Cerebellar cortex (tissue), 1 donor: ENCODE results near the gene DLG2.
A peak's percentile ranks its signal among the peaks of the same experiment; 100 is the strongest.

Experiments
- DNase-seq: peaks from one replicate; pipeline ENCODE4 v3.0.0-alpha.2; 2015; ENCODE audit warnings: low spot score

DLG2 gene

DNA sequence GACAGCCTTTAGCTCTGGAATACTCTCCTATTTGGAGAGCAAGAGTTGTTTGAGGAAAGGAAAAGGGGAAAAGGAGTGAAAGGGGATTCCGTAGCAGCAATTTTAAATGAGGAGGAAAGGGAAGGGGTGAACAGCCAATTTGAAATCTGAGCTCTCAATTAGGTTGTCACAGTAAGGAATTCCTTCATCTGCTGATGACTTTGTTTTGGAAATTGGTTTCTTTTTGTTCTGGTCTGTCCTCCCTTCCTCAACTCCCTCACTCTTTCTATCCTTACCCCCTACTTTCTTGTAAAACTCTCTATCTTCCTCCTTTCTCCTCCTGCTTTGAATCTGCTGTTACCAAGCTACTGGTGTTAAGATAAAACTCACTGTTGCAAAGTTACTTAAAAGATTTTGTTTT, 1155.6 kb downstream of the DLG2 start:
- no peak for DNase-seq

DNA sequence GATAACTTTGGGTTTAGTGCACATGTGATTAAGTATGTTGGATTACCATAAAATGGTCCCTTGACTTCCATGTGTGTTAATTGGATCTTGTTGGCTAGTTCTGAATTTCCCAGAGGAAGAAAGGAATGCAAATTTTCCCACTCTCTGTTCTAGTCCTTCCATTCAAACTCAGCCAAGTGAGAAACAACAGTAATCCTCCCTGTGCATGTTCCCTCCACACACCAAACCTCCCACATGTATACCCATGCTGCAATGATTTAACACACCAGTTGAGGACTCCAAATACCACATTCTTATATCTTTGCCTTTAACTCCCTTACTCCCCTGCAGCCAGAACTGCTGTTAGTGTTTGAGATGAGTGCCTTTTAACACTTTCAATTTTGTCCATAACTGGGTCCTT, 1158.9 kb downstream of the DLG2 start:
- DNase-seq = no peak

DNA sequence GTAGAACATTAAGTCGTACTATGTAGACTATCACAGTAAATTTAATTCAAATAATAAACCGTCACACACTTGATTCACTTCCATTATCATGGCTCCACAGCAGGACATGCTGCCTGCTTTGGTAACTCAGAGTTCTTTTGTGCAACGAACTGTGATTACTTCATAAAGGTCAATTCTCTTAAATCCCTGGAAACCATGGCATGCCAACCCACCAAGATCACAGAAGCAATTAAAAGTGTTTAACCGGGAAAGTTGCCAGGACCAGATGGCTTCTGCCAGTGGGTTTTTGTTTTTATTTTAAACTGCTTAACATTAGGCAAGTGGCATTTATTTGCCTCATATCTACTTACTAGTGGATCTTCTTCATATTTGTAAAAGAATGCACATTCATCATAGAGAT, 1162.1 kb downstream of the DLG2 start:
- DNase-seq = peak; percentile 51

DNA sequence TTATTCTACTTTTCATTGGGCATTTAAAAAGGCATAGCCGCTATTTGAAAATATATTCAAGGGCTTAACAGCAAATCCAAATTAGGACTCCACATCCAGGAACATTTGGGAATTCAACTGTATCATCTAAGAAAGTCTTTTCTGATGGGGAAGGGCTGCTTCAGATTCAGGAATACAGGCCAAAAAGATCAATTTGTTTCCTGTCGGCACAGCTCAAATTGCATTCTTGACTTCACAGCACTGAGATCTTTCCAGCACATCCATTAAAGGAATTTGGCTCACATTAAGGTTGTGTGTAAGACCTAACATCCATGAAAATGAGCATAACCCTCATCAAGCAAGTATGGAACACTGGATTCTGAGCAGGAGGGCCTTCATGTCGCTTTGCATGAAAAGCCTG, 1171.5 kb downstream of the DLG2 start:
- DNase-seq = no peak

DNA sequence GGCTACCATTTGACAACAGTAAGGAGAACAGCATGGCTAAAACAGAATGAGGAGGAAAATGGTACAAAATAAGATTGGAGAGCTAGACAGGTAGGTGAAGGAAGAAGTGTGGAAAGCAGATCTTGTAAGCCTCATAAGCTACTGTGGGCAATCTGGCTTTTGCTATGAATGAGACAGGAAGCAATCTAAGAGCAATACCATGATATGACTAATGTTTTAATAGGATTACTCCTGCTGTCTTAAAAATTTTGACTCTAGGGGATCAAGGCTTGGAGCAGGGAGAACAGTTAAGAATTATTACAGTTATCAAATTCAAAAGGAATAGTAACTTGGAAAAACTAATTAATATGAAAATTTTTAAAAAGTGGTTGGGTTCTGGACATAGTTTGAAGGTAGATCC, 1174.9 kb downstream of the DLG2 start:
- no peak for DNase-seq

DNA sequence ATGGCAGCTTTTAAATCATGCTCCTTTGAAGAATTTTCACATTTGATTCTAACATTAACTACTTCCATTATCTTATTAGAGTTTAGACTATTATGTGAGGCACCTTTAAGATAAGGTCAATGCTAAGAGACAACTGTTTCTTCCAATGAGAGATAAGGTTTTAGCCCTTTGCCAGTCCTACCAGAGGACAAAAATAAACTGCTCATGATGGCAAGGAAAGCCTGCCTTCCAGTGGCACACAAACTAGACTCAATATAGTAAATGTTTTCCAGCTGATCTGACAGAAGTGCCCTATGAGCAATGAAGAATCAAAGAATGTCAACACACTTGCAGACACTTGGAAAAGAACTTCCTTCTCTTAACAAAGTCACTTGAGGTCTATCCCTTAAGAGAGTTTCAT, 1188.6 kb downstream of the DLG2 start:
- DNase-seq = no peak

DNA sequence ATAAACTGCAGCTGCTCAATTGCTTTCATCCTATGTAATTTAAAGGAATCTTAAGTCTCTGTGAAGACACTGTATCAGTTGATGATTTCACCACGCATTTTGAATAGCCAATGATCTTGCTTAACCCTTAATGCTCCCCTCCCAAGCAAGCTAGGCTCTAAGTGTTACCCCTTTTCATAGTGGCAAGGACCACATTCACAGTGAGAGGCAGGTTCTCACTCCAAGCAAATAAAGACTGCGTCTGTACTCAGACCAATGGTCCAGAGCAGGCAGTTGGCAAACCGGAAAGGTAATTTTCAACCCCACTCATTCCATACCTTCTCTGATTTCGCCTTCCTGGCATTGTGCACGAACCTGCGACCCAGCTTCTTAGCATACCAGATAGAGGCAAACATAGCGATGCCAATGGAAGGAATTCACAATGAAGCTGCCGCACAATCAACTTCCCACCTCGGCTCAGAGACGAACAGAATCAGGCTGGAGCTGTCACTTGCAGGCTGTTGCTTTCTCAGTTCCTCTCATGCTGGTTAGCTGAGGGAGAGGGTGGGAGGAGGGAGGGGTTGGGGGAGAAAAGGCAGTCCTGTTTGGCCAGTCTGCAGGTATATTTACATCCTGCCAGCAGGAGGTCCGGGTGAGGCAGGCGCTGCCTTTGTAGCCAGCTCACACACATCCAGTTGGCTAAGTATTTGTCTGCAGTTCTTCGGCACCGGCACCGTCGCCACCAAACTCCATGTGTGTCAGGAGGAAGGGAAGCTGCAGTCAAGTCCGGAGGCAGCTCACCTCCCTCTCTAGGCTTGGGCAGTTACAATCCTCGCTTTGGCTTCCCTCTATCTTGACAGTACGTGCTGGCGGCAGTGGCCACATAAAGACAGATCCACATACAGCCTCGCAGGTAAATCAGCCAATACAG, 1189.8 kb downstream of the DLG2 start:
- peak; percentile 73 for DNase-seq

DNA sequence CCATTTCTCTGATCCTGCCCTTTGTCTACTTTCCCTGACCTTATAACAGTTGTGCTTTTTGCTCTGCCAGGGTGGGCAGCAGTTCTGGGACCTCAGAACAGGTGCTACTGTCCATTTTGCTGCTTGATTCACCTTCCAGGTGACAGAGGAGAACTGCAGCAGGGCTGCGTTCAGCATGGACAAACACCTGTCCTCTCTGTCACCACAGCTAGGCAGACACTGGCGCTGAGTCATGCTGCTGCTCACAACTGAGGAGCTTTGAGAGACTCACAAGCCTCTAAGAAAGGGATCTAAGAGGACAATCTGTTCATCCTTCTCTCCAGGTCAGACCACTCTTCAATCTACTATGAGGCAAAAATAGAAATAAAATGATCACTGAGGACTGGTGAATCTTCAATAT, 1196.5 kb downstream of the DLG2 start:
- DNase-seq = no peak

DNA sequence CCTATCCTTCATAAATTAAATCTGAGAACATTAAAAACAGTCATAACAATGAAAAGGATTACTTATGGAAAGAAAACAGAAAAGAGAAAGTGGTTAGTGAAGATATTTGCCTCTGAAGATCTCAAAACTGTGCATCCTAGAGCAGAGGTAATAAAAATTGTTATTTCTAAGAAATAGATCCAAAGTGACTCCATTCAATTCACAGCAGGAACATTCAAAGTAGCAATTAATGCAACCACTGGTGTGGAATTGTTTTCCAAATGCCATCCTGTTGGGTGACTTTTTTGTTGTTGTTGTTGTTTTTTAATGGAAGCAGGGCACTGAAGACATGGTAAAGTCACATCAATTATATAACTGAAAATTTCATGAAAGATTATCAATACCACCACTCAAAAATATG, 1201.5 kb downstream of the DLG2 start:
- no peak for DNase-seq

DNA sequence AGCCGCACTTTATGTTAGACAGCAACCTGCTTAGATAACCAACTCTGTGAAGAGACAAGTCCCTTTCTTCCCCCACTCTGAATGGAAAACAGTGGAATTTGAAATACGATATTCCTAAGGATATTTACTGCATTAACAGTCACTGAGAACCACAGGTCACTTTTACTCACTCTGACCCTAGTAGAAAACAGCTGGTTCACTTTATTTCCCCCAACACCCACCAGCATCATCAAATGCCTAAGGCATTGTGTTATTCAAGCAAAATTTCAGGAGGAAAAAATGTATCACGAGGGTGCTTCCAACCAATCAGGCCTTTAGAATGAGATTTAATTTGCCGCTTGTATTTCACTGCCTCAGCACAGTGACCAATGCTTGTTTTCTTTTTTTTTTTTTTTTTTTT, 1206.9 kb downstream of the DLG2 start:
- DNase-seq = no peak

DNA sequence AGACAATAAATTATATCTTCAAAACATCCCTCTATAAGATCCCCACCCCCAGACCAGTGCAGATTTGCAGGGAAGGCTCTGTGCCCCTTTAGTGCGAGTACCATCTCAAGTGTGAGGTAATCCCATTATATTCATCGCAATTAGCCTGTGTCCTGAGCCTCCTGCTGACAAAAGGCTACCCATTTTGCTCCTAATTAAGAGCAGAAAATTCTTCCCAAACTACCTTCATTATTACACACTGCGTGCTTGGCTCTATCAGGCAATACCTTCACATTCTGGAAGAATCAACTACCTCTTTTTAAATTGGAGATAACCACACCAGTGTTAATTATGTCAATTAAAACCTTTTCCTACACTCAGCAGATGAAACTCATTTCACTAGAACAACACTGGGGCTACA, 1207.5 kb downstream of the DLG2 start:
- no peak for DNase-seq

DNA sequence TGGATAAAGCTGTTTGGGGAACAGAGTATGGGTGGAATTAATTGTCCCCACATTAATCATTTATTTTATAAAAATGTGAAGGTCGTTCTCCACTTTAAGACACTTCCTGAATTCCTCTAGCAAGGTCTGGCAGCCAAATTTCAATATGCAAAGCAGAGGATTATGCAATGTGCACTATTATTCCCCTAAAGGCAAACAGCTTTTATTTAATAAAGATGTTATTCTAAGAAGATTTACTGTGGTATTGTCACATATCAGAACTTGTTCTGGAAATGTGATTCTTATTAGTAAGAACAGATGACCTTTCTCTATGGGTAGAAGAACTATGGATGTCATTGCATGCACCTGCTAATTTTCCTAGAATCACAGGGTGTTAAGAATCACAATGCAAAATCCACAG, 1212.2 kb downstream of the DLG2 start:
- DNase-seq = no peak

DNA sequence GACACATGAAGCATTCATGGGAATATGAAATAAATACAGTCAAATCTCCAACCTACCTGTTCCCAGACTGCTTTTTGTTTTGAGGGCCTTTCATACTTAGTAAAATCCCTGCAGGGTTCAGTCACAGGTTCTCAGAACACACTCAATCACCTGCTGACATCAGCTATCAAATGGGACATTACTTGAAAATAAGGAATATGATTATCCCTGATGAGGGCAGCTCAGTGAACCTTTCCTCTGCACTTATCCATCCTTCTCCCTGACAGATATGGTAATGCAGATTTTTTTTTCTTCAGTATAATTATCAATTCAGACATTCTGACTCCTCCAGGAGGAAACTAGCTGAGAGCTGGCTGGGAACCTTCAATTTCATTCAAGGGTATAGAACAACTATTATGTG, 1213.6 kb downstream of the DLG2 start:
- DNase-seq = no peak

DNA sequence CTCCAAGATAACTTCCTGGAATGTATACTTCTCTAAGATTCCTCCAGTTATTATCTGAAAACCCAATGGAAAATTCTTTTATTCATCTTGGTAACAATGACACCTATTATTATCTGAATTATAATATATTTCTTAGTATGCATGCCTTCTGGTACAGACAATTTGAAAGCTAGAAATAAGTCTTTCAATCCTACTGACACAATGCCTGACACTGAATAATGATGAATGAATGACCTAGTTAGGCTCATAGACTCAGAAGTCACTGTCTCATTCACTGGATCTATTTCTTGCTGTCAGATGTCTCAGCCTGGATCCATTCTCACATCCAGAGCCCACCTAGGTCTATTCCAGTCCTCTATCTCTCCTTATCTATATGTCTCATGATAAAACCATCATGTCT, 1214.3 kb downstream of the DLG2 start:
- no peak for DNase-seq

DNA sequence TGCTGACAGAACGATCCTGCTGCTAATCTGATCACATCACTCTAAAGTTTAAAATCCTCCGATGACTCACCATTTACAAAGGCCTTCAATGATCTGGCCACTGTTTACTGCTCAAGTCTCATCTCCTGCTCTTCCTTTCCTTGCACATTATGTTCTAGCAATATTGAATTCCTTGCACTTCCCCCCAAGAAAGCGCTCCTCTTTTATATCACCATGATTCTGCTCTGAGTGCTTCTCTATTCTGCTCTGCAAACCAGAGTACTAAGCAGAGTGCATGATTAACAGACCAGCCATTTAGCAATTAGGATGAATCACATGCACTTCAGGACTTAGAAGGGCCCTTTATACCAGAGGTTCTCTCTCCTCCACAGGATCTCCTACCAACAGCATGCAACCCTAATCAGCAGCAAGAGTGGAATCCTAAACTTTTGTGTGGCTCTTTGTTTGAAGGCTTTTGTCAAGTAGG, 1218.2 kb downstream of the DLG2 start:
- DNase-seq = no peak

DNA sequence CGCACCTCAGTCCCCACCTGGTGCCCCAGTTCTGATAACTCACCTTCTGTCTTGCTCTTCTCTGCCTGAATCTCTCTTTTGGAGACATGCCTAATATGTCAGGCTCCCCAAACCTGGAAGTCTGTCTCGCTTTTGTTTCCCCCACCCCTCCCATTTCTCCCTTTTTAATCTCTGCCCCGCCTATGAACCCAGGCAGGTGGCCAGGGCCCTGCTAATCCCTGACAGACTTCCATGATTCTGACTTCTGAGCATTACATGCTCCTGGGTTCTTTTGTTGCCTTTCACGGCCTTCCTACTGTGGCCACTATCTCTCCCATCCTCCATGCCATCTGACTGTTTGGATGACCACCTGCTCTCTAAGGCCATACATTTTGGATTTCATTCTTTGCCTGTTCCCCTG, 1220.1 kb downstream of the DLG2 start:
- peak; percentile 74 for DNase-seq

DNA sequence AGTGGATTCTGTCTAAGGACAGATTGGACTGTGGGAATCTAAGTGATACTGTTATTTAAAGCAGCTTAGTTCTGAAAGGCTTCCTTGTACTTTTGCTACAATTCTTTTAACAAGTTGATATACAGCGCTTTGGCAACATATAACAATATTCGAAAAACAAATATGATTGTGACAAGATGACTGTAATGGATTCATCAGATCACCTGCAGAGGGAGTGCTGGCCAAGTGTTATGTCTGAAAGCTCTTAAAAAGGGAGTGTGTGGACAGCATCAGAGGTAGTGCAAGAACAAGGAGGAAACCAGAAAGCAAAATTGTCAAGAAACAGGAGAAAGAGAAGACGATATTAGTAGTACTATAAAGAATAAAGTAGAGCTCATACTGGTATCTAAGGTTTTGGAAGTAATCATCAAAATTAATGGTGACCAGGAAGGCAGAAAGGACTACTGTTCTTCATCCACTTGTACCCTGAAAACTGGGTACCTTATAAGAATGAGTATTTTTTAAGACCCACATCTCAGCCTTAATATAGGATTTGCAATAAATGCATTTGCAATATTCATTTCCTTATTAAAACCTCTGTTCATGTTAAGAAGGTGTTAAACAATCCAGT, 1229.0 kb downstream of the DLG2 start:
- DNase-seq = peak; percentile 46

DNA sequence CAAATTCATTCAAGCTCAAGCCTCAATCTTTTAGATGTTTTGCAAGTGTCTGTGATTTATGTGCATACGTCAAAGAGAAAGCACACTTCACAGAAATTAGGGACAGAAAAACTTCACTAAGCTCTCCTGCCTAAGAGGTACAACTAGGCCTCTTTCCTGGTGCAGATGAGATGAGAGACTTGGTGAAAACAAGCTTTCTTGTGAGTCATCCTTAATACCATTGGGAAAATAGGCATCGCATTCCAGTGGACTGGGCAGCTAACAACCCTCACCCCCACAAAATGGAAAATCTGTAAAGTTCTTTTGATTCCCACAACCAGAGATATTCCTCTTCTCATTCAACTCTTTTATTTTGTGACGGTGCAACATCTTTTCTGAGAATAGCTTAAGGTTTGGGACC, 1230.6 kb downstream of the DLG2 start:
- no peak for DNase-seq

DNA sequence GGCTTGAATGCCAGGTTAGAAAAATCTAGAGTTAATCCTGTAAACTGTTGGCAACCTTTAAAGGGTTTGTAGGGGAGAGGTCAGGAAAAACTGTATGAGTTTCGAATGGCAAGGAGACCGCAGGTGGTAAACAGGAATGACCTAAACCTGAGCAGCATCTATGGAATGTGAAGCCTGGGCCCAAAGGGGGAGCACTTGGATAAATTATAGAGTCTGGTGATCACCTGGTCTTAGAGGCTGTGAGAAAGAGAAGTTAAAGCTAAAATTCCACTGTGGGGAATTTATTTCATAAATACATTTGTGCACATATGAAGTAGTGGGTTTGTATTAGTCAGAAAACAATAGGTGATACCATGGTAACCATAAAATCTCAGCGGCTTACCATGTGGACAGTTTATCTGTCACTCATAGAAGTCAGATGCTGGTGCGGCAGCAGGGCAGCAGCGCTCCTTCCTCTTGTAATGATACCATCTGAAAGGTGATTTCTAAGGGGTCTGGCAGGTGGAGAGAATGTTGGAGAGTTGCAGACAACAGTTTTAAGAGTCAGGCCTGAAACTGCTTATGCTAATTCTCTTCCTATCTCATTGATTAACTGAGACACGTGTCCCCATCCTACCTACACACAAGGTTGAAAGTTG, 1236.6 kb downstream of the DLG2 start:
- DNase-seq = peak; percentile 29

DNA sequence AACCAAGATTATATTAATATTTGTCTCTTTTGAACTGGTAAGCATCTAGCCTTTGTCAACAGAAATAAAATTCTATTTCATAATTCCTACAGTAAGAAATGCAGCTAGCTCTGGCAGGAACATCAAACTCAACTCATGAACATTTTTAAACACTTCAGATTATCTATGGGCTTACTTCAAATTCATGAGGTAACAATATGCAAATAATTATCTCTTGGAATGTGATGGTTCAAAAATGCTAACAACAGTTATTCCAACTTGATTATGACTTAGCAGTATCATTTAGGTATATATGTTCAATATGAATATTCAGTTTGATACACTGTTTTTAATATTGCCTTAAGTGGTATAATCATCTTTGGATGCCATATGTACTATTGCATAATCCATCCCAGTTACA, 1237.4 kb downstream of the DLG2 start:
- no peak for DNase-seq

DNA sequence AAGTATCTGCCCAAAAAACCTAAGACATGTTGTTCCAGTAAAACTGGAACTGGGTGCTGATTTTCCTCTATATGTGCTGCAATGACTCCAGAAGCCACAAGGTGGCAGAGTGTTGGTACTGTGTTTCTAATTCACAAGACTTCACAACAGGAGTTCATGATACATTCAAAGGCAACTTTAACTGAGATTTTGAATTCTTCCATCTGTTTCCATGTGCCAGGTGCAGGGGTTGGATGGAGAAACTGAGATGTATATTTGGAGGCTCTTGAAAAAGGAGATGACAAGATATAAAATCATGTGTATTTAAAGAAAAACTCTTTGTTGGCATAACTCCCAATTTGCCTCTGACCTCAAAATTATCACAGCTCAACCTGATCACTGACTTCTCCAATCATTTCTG, 1242.4 kb downstream of the DLG2 start:
- DNase-seq = peak; percentile 69

DNA sequence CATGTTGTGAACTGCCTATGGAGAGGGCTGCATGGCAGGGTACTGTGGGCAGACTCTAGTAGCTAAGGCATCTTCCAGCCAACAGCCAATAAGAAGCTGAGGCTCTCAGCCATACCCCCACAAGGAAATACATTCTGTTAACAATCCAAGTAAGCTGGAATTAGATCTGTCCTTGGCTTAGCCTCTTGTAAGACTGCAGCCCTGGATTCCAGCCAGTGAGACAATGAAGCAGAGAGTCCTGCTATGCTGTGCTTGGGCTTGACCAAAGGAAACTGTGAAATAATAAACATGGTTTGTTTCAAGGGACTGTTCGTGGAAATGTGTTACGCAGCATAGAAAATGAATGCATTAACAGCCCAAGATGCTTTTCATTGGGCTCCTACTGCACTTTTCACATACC, 1243.6 kb downstream of the DLG2 start:
- peak; percentile 22 for DNase-seq

DNA sequence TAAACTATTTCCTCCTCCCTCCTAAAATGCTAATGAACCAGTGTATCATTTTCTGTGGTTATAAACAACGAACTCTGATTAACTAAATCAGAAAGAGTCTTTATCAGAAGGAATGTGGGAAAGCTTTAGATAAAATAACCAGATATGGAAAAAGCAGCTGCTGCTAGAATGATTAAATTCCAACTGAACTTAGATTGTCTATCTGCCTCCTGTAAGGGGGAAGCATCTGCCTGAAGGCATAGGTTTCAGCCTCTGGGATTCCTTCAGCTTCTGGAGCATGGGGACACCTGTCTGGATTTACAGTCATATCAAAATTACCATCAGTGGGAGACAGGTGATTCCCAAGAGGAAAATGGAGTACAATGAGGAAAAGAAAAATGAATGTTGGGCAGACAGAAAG, 1245.5 kb downstream of the DLG2 start:
- no peak for DNase-seq
